Measurements from ENCODE around the gene UNKL. TPM values are rescaled to one million over a fixed set of nuclear protein-coding genes. Genes with fewer than 3 reads are reported as not detected.

UNKL gene
- total RNA-seq, 1 experiment from 2014 or later = 32.0 TPM

DNA sequence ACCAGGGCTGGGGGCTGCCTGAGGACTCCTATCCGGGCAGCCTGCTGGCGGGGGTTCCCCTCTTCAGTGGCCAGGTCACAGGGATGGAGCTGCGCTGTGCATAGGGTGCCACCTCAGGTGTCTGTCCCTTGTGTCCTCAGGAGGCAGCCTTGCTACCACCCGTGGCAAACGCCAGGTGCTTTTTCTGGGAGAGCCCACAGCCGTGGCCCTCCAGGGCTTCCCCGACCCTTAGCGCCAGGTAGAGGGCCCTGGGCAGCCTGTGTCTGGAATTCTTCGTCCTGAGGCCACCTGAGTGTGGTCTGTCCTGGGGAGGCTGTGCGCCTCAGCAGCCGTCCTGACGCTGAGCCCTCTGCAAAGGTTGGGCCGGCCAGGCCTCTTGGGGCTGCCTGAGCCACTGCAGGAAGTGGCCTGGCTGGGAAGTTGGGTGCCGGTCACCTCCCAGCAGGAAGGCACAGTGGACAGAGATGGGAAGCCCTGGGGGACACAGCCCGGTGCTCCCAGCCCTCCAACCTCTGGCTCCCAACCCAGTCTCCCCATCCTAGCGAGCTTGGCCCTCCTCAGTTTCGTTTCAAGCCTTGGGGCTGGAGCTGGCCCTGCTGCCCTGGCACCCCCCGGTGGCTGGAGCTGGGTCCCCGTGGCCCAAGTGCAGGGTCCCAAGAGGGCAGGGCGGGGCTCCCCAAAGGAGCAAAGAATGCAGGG lies 88.7 kb downstream of the UNKL start:
- Histone ChIP-seq H4K20me1 (ENCODE audit: control insufficient read depth, insufficient read depth, insufficient read length) (no peaks in the 10 kb centered on the region), H3K4me2 (ENCODE audit: insufficient read depth, insufficient read length, low read length) (no peak overlapping the region), H2AK5ac (ENCODE audit: insufficient read length, low read length) (no peak overlapping the region), H4K8ac (replicated peaks; ENCODE audit: insufficient read length, low read depth, low read length) (no peak overlapping the region), H2BK120ac (ENCODE audit: low read depth, low read length, poor library complexity, severe bottlenecking) (no peak overlapping the region), H4K5ac (ENCODE audit: insufficient read length, low read depth, low read length) (no peak overlapping the region), H3K9ac (ENCODE audit: extremely low read depth, insufficient read length, low read length) (no peak overlapping the region), H3K4me1 (ENCODE audit: insufficient read depth, low read length) (no peaks in the 10 kb centered on the region), H3K79me2 (ENCODE audit: insufficient read depth, low read length) (no peaks in the 10 kb centered on the region), H2BK5ac (ENCODE audit: insufficient read length, low read length) (no peak overlapping the region), H3K27me3 (ENCODE audit: insufficient read depth, low read length) (no peaks in the 10 kb centered on the region), H3K4ac (ENCODE audit: low read depth, low read length) (no peak overlapping the region), H3K27ac (ENCODE audit: insufficient read length, low read depth, low read length) (no peak overlapping the region), H4K91ac (ENCODE audit: insufficient read length, low read depth, low read length) (no peak overlapping the region), H3T11ph (ENCODE audit: low read length) (no peak overlapping the region), H3K56ac (ENCODE audit: insufficient read length, low read depth, low read length) (no peak overlapping the region), H3K79me1 (ENCODE audit: insufficient read depth, low read depth, low read length, poor library complexity, severe bottlenecking) (no peaks in the 10 kb centered on the region), H3K23me2 (ENCODE audit: insufficient read length, low read depth, low read length, poor library complexity, severe bottlenecking) (no peaks in the 10 kb centered on the region), H2BK12ac (ENCODE audit: insufficient read length, low read depth, low read length) (no peak overlapping the region), H2BK20ac (ENCODE audit: low read depth, low read length, poor library complexity, severe bottlenecking) (no peak overlapping the region), H2BK15ac (ENCODE audit: low read depth, low read length) (no peak overlapping the region), H3K23ac (ENCODE audit: insufficient read length, low read depth, low read length) (no peak overlapping the region), H3K18ac (ENCODE audit: insufficient read length, low read depth, low read length) (no peak overlapping the region), H3K14ac (ENCODE audit: insufficient read depth, low read length) (no peak overlapping the region; the same call in 1 of the 2 replicates), H2AFZ (ENCODE audit: low read length) (no peak overlapping the region), H3K9me3 (ENCODE audit: control insufficient read depth, low read depth, low read length) (no peaks in the 10 kb centered on the region)
- WGBS (ENCODE audit: extremely low coverage, insufficient read length, low lambda C conversion rate) = no CpG with 5 or more reads among the region's 20 CpGs
- peak overlapping the region in 1 of 3 experiments; percentile 83; a peak in 1 of 7 replicates for H3K27ac Mint-ChIP-seq
- no peaks in the 10 kb centered on the region for H3K9me3 Mint-ChIP-seq
- no peak overlapping the region for H3K4me3 Mint-ChIP-seq
- peaks cover 0 to 9% of the 10 kb centered on the region in 2 experiments; a peak in 2 of 4 replicates for H3K4me1 Mint-ChIP-seq
- H3K27me3 Mint-ChIP-seq (ENCODE audit: low read depth) = no peaks in the 10 kb centered on the region; the same call in 1 of the 2 replicates
- H3K36me3 Mint-ChIP-seq (ENCODE audit: insufficient read depth in 1 of 3, low read depth in 3 of 3) = peaks cover 2 to 41% (median 22%) of the 10 kb centered on the region in 3 experiments
- DNase-seq = no peak
- TF ChIP-seq CTCF (conservative IDR thresholded peaks at IDR 0.05) = no peak
